Transverse colon (tissue), 4 donors: ENCODE data around the gene PTPN1.

Experiments used
- CTCF ChIP-seq, 5 experiments: fragments of 200-600 bp in 3 of 5; fragments of 450-650 bp in 2 of 5; sonication (generic) in 3 of 5; IDR thresholded peaks; 1 replicate in 2 of 5; 2 replicates in 3 of 5; pipeline ENCODE4 v1.5.1; 2016 to 2017; ENCODE audit warnings: antibody characterized with exemption in 5 of 5, inconsistent platforms in 3 of 5, mild to moderate bottlenecking in 2 of 5, moderate library complexity in 1 of 5
- EP300 ChIP-seq: sonication (generic); formaldehyde crosslinking; IDR thresholded peaks from one replicate; pipeline ENCODE4 v1.6.1; 2017; ENCODE audit warnings: antibody characterized with exemption, low read depth
- POLR2A ChIP-seq: fragments of 450-650 bp; IDR thresholded peaks from one replicate; pipeline ENCODE4 v1.6.1; 2016; ENCODE audit warnings: antibody characterized with exemption, mild to moderate bottlenecking, moderate library complexity
- POLR2AphosphoS5 ChIP-seq, 3 donors: sonication (generic); formaldehyde crosslinking; IDR thresholded peaks; one replicate each; pipeline ENCODE4 v1.6.1; 2016; ENCODE audit warnings: antibody characterized with exemption in 3 of 3

GRCh38 chr20:50470264-50470858 is 39.8 kb upstream of the PTPN1 start:
- TF ChIP-seq CTCF (IDR thresholded peaks at IDR 0.05) (no peak), POLR2A (no peak), EP300 (no peak), POLR2AphosphoS5 (IDR thresholded peaks at IDR 0.05) (no peak)
